ENCODE data around the gene DHRSX.

DNA sequence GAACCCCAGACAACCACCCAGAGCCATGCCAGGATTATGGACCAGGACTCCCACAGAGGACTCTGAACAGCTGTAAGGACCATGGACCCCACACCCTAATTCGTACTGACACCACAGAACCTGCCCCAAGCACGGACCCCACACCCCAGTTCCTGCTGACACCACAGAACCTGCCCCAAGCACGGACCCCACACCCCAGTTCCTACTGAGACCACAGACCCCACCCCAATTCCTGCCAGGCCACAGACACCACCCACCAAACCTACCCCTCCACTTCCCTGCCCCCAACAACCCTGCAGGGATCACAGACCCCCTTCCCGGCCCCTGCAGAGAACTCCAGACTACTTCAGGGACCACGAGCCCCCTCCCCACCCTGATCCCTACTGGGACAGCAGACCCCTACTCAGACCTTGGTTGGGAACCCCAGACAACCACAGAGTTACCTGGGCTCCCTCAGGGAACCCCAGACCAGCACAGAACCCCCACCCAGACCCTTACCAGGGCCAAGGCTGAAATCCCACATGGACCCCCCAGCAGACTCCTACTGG lies 1.4 kb upstream of the DHRSX start:
- TF ChIP-seq CTCF (IDR thresholded peaks at IDR 0.05; ENCODE audit: poor library complexity) (no peak), EZH2 (IDR thresholded peaks at IDR 0.05; ENCODE audit: borderline replicate concordance) (no peak)
